IgD-negative memory B cell (primary cell): ENCODE measurements around the gene EIF1AX. TPM values are rescaled to one million over a fixed set of nuclear protein-coding genes. Genes with fewer than 3 reads are reported as not detected.

Experiments used
- H3K27ac Mint-ChIP-seq, 3 donors: one replicate each; pipeline ENCODE4 v1.8.0; 2020 to 2022; ENCODE audit warnings: mild to moderate bottlenecking in 3 of 3, mixed read lengths in 3 of 3, moderate library complexity in 1 of 3
- H3K27me3 Mint-ChIP-seq: one replicate; pipeline ENCODE4 v1.8.0; 2021; ENCODE audit warnings: mixed read lengths
- H3K36me3 Mint-ChIP-seq: one replicate; pipeline ENCODE4 v1.8.0; 2020; ENCODE audit warnings: mild to moderate bottlenecking, mixed read lengths
- H3K4me1 Mint-ChIP-seq, 3 donors: one replicate each; pipeline ENCODE4 v1.8.0; 2020 to 2022; ENCODE audit warnings: mixed read lengths in 3 of 3, mild to moderate bottlenecking in 1 of 3
- H3K4me3 Mint-ChIP-seq, 4 donors: one replicate each; pipeline ENCODE4 v1.8.0; 2020 to 2022; ENCODE audit warnings: mild to moderate bottlenecking in 4 of 4, mixed read lengths in 4 of 4, moderate library complexity in 3 of 4
- H3K9me3 Mint-ChIP-seq, 3 donors: one replicate each; pipeline ENCODE4 v1.8.0; 2020 to 2021; ENCODE audit warnings: mixed read lengths in 3 of 3, mild to moderate bottlenecking in 1 of 3
- polyA plus RNA-seq: library from polyadenylated mRNA; unstranded; fragments of 300-500 nt; fragmentation: Illumina TruSeq; gene quantifications from one replicate; pipeline ENCODE4 v1.2.3, GENCODE V29; 2021

Gene EIF1AX
- polyA plus RNA-seq, 1 donor from 2014 or later, result 89.0 TPM

- Mint-ChIP-seq H3K36me3 (peaks cover 2% of the 10 kb centered on the region), H3K4me3 (no peak overlapping the region), H3K9me3 (no peaks in the 10 kb centered on the region), H3K4me1 (peaks cover 0 to 3% (median 0%) of the 10 kb centered on the region in 3 donors), H3K27me3 (peaks cover 8% of the 10 kb centered on the region), H3K27ac (no peak overlapping the region)
Measured at GRCh38 chrX:20112022-20112774, 29.4 kb downstream of the EIF1AX start.

DNA sequence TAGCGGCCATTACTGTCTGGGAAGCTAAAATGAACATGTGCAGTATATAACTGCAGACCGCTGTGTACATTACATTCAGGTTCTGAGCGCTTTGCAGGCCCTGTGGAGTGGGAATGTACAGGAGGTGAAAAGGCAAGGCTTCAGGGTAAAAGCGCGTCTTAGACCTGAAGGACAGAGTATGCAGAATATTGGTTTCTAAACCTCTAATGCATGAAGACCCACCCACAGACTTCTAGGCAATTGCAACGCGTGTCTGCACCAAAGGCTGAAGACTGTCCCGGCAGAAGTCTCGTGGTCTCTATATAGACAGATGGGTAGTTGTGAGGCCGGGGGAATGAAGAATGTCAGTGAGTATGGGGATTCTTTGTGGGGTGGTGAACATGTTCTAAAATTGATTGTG is 30.4 kb downstream of the EIF1AX start:
- no peak overlapping the region for H3K4me3 Mint-ChIP-seq
- H3K4me1 Mint-ChIP-seq, result peaks cover 0 to 3% (median 0%) of the 10 kb centered on the region in 3 donors
- peaks cover 2% of the 10 kb centered on the region for H3K36me3 Mint-ChIP-seq
- no peaks in the 10 kb centered on the region for H3K9me3 Mint-ChIP-seq
- peaks cover 8% of the 10 kb centered on the region for H3K27me3 Mint-ChIP-seq
- H3K27ac Mint-ChIP-seq, result no peak overlapping the region

- peaks cover 1% of the 10 kb centered on the region for H3K27me3 Mint-ChIP-seq
- no peak overlapping the region for H3K27ac Mint-ChIP-seq
- peaks cover 4% of the 10 kb centered on the region for H3K36me3 Mint-ChIP-seq
- no peaks in the 10 kb centered on the region for H3K9me3 Mint-ChIP-seq
- H3K4me3 Mint-ChIP-seq, result no peak overlapping the region
- peaks cover 0 to 2% (median 0%) of the 10 kb centered on the region in 3 donors for H3K4me1 Mint-ChIP-seq
Measured at GRCh38 chrX:20101934-20102581, 39.6 kb downstream of the EIF1AX start.

DNA sequence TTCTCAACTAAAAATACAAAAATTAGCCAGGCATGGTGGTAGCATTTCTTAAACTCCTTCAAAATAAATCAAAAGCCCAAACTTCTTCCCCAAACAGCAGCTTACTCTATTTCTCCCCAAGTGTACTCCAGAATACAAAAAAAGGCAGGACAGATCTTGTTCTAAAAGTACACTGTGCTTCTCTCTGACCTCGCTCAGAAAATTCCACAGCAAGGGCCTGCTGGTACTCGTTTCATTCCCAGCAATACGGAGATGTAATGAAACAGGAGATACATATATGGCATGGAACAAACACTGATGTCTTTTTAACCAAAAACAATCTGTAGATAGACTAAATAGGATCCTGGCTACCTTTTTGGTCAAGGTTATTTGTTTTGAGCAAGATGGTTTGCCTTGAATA is 50.1 kb downstream of the EIF1AX start:
- no peaks in the 10 kb centered on the region for H3K36me3 Mint-ChIP-seq
- H3K27me3 Mint-ChIP-seq, result peaks cover 6% of the 10 kb centered on the region
- no peak overlapping the region for H3K27ac Mint-ChIP-seq
- H3K9me3 Mint-ChIP-seq, result no peaks in the 10 kb centered on the region
- H3K4me1 Mint-ChIP-seq, result no peaks in the 10 kb centered on the region
- H3K4me3 Mint-ChIP-seq, result no peak overlapping the region

GRCh38 chrX:20089845-20090244 is 51.8 kb downstream of the EIF1AX start:
- Mint-ChIP-seq H3K36me3 (no peaks in the 10 kb centered on the region), H3K27me3 (peaks cover 7% of the 10 kb centered on the region), H3K4me3 (no peak overlapping the region), H3K4me1 (no peaks in the 10 kb centered on the region), H3K9me3 (no peaks in the 10 kb centered on the region), H3K27ac (no peak overlapping the region)

DNA sequence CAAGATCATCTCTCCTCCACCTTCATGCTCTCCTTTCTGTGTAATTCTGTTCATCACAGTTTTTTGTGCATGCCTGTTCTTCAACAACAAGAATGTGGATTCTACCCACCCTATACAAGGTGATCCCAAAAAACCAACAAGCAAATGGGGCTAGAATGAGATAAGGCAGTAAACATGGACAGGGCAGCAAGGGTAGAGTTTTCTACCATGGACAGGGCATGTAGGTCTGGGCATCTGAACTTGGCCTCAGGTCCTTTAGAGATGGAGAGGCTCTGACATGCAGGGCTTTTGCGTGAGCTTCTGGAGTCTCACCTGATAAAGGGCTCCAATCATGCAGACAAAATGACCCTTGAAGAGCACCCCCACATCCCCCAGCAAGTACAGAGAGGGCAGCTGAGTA is 61.4 kb downstream of the EIF1AX start:
- Mint-ChIP-seq H3K27me3 (no peaks in the 10 kb centered on the region), H3K4me1 (no peaks in the 10 kb centered on the region), H3K36me3 (no peaks in the 10 kb centered on the region), H3K27ac (no peak overlapping the region), H3K9me3 (no peaks in the 10 kb centered on the region), H3K4me3 (no peak overlapping the region)

Other genes starting within 250 kb of the EIF1AX start
- 2.9 TPM for gene BCLAF3, start 150.8 kb downstream of the EIF1AX start, polyA plus RNA-seq
- gene MAP7D2, start 24.9 kb downstream of the EIF1AX start, polyA plus RNA-seq, result 0.23 TPM
- 7.2 TPM for gene RPS6KA3, start 125.1 kb upstream of the EIF1AX start, polyA plus RNA-seq